Measurements from ENCODE around the gene TICRR.

The TICRR gene

DNA sequence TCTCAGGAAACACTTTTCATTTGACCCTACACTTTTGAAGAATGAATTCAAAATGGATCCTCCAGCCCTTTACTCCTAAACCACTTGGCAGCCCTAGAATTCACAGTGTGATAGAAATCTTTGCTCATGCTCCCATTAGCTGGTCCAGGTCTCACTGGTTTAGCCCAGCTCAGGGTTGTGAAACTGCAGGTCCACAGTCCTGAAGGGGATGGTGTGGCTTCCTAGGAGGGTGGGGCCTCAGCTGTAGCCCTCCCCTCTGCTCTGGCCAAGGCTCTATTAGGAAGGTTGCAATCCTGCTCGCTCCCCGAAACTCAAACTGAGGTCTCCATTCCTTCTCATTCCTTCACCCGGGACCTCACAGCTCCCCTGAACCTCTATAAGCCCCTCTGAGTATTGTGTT is 21.6 kb upstream of the TICRR start:
- Histone ChIP-seq H2AFZ (ENCODE audit: low read length) (no peak overlapping the region), H3K27ac (ENCODE audit: low read length) (no peak overlapping the region), H3K27me3 (replicated peaks; ENCODE audit: insufficient read depth, low read length) (no peaks in the 10 kb centered on the region), H4K20me1 (ENCODE audit: insufficient read depth, low read length) (no peaks in the 10 kb centered on the region), H3K9me3 (replicated peaks; ENCODE audit: insufficient read depth, low read length) (no peaks in the 10 kb centered on the region), H3K4me3 (ENCODE audit: low read length) (no peak overlapping the region), H3K9me2 (replicated peaks; ENCODE audit: insufficient read depth, low read length) (no peaks in the 10 kb centered on the region), H3K36me3 (replicated peaks; ENCODE audit: insufficient read depth, low read length) (no peaks in the 10 kb centered on the region), H3F3A (ENCODE audit: insufficient read depth, low read length) (no peaks in the 10 kb centered on the region), H3K79me2 (ENCODE audit: low read length) (no peaks in the 10 kb centered on the region), H3K4me2 (ENCODE audit: low read depth, low read length) (no peak overlapping the region), H3K9ac (ENCODE audit: low read length) (no peak overlapping the region), H3K4me1 (ENCODE audit: low read length) (0 out of 2 replicates have a peak, but pooled peaks cover 1% of the 10 kb centered on the region)
- no peak for DNase-seq
- no peak for TF ChIP-seq EZH2 (optimal IDR thresholded peaks at IDR 0.05; ENCODE audit: low read depth, low read length)
- no peak for TF ChIP-seq EZH2phosphoT487 (IDR thresholded peaks at IDR 0.05; ENCODE audit: low read length)
- TF ChIP-seq CTCF (IDR thresholded peaks at IDR 0.05; ENCODE audit: low read length), result no peak

DNA sequence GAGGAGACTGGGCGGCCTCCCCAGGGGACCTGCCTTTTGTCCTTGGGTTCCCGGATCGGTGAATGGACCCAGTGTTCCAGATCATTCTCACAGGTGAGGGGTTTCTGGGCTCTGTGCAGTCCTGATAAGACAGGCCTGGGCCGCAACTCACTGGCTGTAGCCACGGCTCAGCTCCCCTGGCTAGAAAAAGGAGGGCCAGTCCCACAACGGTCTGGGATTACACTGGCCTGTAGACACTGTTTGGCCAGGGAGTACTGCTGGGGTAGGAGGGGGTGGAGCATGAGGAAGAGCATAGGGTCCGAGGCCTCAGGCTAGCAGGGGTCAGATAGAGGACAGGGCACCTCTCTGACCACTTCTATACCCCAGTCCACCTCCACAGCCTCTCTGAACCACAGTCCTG is 21.0 kb upstream of the TICRR start:
- Histone ChIP-seq H3F3A (ENCODE audit: insufficient read depth, low read length) (no peaks in the 10 kb centered on the region), H3K27me3 (replicated peaks; ENCODE audit: insufficient read depth, low read length) (no peaks in the 10 kb centered on the region), H3K79me2 (ENCODE audit: low read length) (no peaks in the 10 kb centered on the region), H3K9me2 (replicated peaks; ENCODE audit: insufficient read depth, low read length) (no peaks in the 10 kb centered on the region), H3K9me3 (replicated peaks; ENCODE audit: insufficient read depth, low read length) (no peaks in the 10 kb centered on the region), H3K4me2 (ENCODE audit: low read depth, low read length) (no peak overlapping the region), H3K27ac (ENCODE audit: low read length) (no peak overlapping the region), H3K36me3 (replicated peaks; ENCODE audit: insufficient read depth, low read length) (no peaks in the 10 kb centered on the region), H2AFZ (ENCODE audit: low read length) (no peak overlapping the region), H3K9ac (ENCODE audit: low read length) (no peak overlapping the region), H4K20me1 (ENCODE audit: insufficient read depth, low read length) (no peaks in the 10 kb centered on the region), H3K4me3 (ENCODE audit: low read length) (no peak overlapping the region), H3K4me1 (ENCODE audit: low read length) (no peaks in the 10 kb centered on the region)
- TF ChIP-seq EZH2 (optimal IDR thresholded peaks at IDR 0.05; ENCODE audit: low read depth, low read length), result no peak
- TF ChIP-seq EZH2phosphoT487 (IDR thresholded peaks at IDR 0.05; ENCODE audit: low read length), result no peak
- TF ChIP-seq CTCF (IDR thresholded peaks at IDR 0.05; ENCODE audit: low read length), result no peak
- no peak for DNase-seq

DNA sequence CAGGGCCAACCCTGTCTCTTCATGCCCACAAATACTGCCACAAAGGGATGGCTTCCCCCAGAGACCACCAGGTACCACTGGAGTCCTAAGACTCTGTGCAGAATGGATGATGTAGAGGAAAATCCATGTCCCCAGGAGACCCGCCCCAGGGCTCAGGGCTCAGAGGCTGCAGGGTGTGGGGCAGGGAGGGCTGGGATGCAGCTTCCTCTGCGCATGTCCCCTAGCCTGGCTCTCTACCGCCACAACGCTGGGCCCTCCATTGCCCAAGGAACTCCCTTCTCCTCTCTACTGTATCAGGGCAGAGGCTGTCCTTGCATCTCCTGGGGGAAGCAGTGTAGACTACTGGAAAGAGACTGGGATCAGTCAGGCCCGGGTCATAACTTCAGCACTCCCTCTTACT is 19.5 kb upstream of the TICRR start:
- Histone ChIP-seq H3K4me2 (ENCODE audit: low read depth, low read length) (no peak overlapping the region), H3K36me3 (replicated peaks; ENCODE audit: insufficient read depth, low read length) (no peaks in the 10 kb centered on the region), H3K9me3 (replicated peaks; ENCODE audit: insufficient read depth, low read length) (no peaks in the 10 kb centered on the region), H3K4me1 (ENCODE audit: low read length) (no peaks in the 10 kb centered on the region), H3K4me3 (ENCODE audit: low read length) (no peak overlapping the region), H3K79me2 (ENCODE audit: low read length) (no peaks in the 10 kb centered on the region), H3K27ac (ENCODE audit: low read length) (no peak overlapping the region), H3K9me2 (replicated peaks; ENCODE audit: insufficient read depth, low read length) (no peaks in the 10 kb centered on the region), H3K27me3 (replicated peaks; ENCODE audit: insufficient read depth, low read length) (no peaks in the 10 kb centered on the region), H2AFZ (ENCODE audit: low read length) (no peak overlapping the region), H3F3A (ENCODE audit: insufficient read depth, low read length) (no peaks in the 10 kb centered on the region), H4K20me1 (ENCODE audit: insufficient read depth, low read length) (no peaks in the 10 kb centered on the region), H3K9ac (ENCODE audit: low read length) (no peak overlapping the region)
- TF ChIP-seq CTCF (IDR thresholded peaks at IDR 0.05; ENCODE audit: low read length) (no peak), EZH2phosphoT487 (IDR thresholded peaks at IDR 0.05; ENCODE audit: low read length) (no peak), EZH2 (optimal IDR thresholded peaks at IDR 0.05; ENCODE audit: low read depth, low read length) (no peak)
- no peak for DNase-seq
